Esophagus squamous epithelium (tissue), 5 donors: ENCODE results near the gene PRKAR1B. TPM values are rescaled to one million over a fixed set of nuclear protein-coding genes. Genes with fewer than 3 reads are reported as not detected.
A peak's percentile ranks its signal among the peaks of the same experiment; 100 is the strongest.

Experiments used
- DNase-seq: peaks from one replicate; lab custom pipeline; 2025; lab: John Stamatoyannopoulos, UW
- H3K27ac ChIP-seq, 4 donors: fragments of 200-600 bp; sonication (generic); one replicate each; pipeline ENCODE4 v1.5.1; 2016 to 2019; ENCODE audit warnings: mild to moderate bottlenecking in 1 of 4
- H3K27me3 ChIP-seq, 4 donors: fragments of 200-600 bp; sonication (generic); 1 replicate in 3 of 4; 2 replicates in 1 of 4; pipeline versions ENCODE4 v1.5.1 to v1.6.0; 2017 to 2021; ENCODE audit warnings: antibody characterized with exemption in 1 of 4
- H3K36me3 ChIP-seq, 3 donors: fragments of 200-600 bp; sonication (generic); one replicate each; pipeline ENCODE4 v1.5.1; 2016 to 2019
- H3K4me1 ChIP-seq, 3 donors: fragments of 200-600 bp; sonication (generic); one replicate each; pipeline ENCODE4 v1.5.1; 2017 to 2019
- H3K4me3 ChIP-seq, 4 donors: fragments of 200-600 bp; sonication (generic); 1 replicate in 3 of 4; 2 replicates in 1 of 4; pipeline ENCODE4 v1.5.1; 2016 to 2019; ENCODE audit warnings: mild to moderate bottlenecking in 2 of 4, moderate library complexity in 1 of 4
- H3K9me3 ChIP-seq, 3 donors: fragments of 200-600 bp; sonication (generic); one replicate each; pipeline ENCODE4 v1.5.1; 2016 to 2019
- CTCF ChIP-seq, 6 experiments: fragments of 450-650 bp in 4 of 6; fragments of 200-600 bp in 2 of 6; sonication (generic) in 2 of 6; IDR thresholded peaks; one replicate each; pipeline ENCODE4 v1.5.1; 2016 to 2019; ENCODE audit warnings: antibody characterized with exemption in 6 of 6, mild to moderate bottlenecking in 4 of 6, moderate library complexity in 4 of 6
- POLR2A ChIP-seq, 4 donors: fragments of 450-650 bp; IDR thresholded peaks; one replicate each; pipeline ENCODE4 v1.6.1; 2017; ENCODE audit warnings: antibody characterized with exemption in 4 of 4, mild to moderate bottlenecking in 4 of 4, moderate library complexity in 3 of 4
- WGBS, 2 donors: methylation state at CpG; one replicate each; pipeline ENCODE4 v1.1.5; 2018; 5-methylcytosine and 5-hydroxymethylcytosine counted together
- intact Hi-C: fragments of 100-400 bp; cut with DNase I; formaldehyde crosslinking; loops from one replicate; pipeline ENCODE4 v1.15.0; 2022
- total RNA-seq, 4 donors: library from RNA; depleted of rRNA; stranded (reverse); fragments of >200 nt; gene quantifications; one replicate each; pipeline ENCODE4 v1.1.0, GENCODE V29; 2016
- donor health status: DM: yes; HTN: yes; CAD: no.

The PRKAR1B gene
- total RNA-seq, 4 donors from 2014 or later, result 10.2 to 13.1 (median 12.5) TPM

- WGBS, 2 donors, result 51 to 67% methylated on average over 18 to 21 of the region's 21 CpGs
- peaks cover 0 to 52% (median 11%) of the 10 kb centered on the region in 3 donors for H3K4me1 ChIP-seq
- DNase-seq, result no peak
- intact Hi-C loops, result no loop called here
- peaks cover 0 to 4% (median 0%) of the 10 kb centered on the region in 3 donors for H3K36me3 ChIP-seq
- H3K27me3 ChIP-seq, result no peaks in the 10 kb centered on the region
- peak overlapping the region; percentile 16 to 75 (median 51) for H3K27ac ChIP-seq
- TF ChIP-seq CTCF (IDR thresholded peaks at IDR 0.05), result no peak
- no peak for TF ChIP-seq POLR2A (IDR thresholded peaks at IDR 0.05)
- H3K9me3 ChIP-seq, result no peaks in the 10 kb centered on the region
- H3K4me3 ChIP-seq, result no peak overlapping the region
Observed at GRCh38 chr7:610531-611280, 116.4 kb downstream of the PRKAR1B start.

- intact Hi-C loops, result no loop called here
- H3K4me3 ChIP-seq, result no peak overlapping the region
- no peaks in the 10 kb centered on the region for H3K9me3 ChIP-seq
- H3K36me3 ChIP-seq, result peaks cover 0 to 10% (median 0%) of the 10 kb centered on the region in 3 donors
- no peak for DNase-seq
- no peak for TF ChIP-seq POLR2A (IDR thresholded peaks at IDR 0.05)
- TF ChIP-seq CTCF (IDR thresholded peaks at IDR 0.05), result no peak
- H3K27me3 ChIP-seq, result no peaks in the 10 kb centered on the region
- peaks cover 0 to 58% (median 15%) of the 10 kb centered on the region in 3 donors for H3K4me1 ChIP-seq
- 81 to 83% methylated on average over 1 to 3 of the region's 10 CpGs for WGBS, 2 donors
- peak overlapping the region; percentile 16 to 75 (median 51) for H3K27ac ChIP-seq
Observed at GRCh38 chr7:610141-610530, 116.9 kb downstream of the PRKAR1B start.

- WGBS, 2 donors, result 91 to 94% methylated on average over 6 to 7 of the region's 7 CpGs
- H3K9me3 ChIP-seq, result no peaks in the 10 kb centered on the region
- TF ChIP-seq CTCF (IDR thresholded peaks at IDR 0.05), result no peak
- TF ChIP-seq POLR2A (IDR thresholded peaks at IDR 0.05), result no peak
- H3K27me3 ChIP-seq, result no peaks in the 10 kb centered on the region
- peaks cover 0 to 11% (median 0%) of the 10 kb centered on the region in 3 donors for H3K36me3 ChIP-seq
- no peak overlapping the region for H3K27ac ChIP-seq
- peaks cover 0 to 62% (median 16%) of the 10 kb centered on the region in 3 donors for H3K4me1 ChIP-seq
- intact Hi-C loops, result no loop called here
- no peak for DNase-seq
- H3K4me3 ChIP-seq, result no peak overlapping the region
Observed at GRCh38 chr7:609365-609764, 117.7 kb downstream of the PRKAR1B start.

GRCh38 chr7:608954-609353 is 118.1 kb downstream of the PRKAR1B start:
- H3K27ac ChIP-seq, result peak overlapping the region in 1 of 4 donors; percentile 42
- WGBS, 2 donors, result 73 to 81% methylated on average over 6 of the region's 8 CpGs
- no peak for TF ChIP-seq CTCF (IDR thresholded peaks at IDR 0.05)
- no peak for TF ChIP-seq POLR2A (IDR thresholded peaks at IDR 0.05)
- DNase-seq, result no peak
- intact Hi-C loops, result no loop called here
- no peaks in the 10 kb centered on the region for H3K9me3 ChIP-seq
- H3K36me3 ChIP-seq, result peaks cover 0 to 11% (median 0%) of the 10 kb centered on the region in 3 donors
- no peak overlapping the region for H3K4me3 ChIP-seq
- H3K27me3 ChIP-seq, result no peaks in the 10 kb centered on the region
- H3K4me1 ChIP-seq, result peaks cover 3 to 63% (median 17%) of the 10 kb centered on the region in 3 donors

GRCh38 chr7:608361-608760 is 118.7 kb downstream of the PRKAR1B start:
- no CpG with 5 or more reads among the region's 2 CpGs for WGBS, 2 donors
- peak overlapping the region in 2 of 4 donors; percentile 31 to 50 for H3K27ac ChIP-seq
- H3K4me3 ChIP-seq, result no peak overlapping the region
- no peaks in the 10 kb centered on the region for H3K27me3 ChIP-seq
- TF ChIP-seq CTCF (IDR thresholded peaks at IDR 0.05) (no peak), POLR2A (IDR thresholded peaks at IDR 0.05) (no peak)
- no peaks in the 10 kb centered on the region for H3K9me3 ChIP-seq
- intact Hi-C loops, result no loop called here
- peaks cover 0 to 11% (median 0%) of the 10 kb centered on the region in 3 donors for H3K36me3 ChIP-seq
- peaks cover 6 to 63% (median 18%) of the 10 kb centered on the region in 3 donors for H3K4me1 ChIP-seq
- DNase-seq, result no peak
